ENCODE results near the gene PDE2A. TPM values are rescaled to one million over a fixed set of nuclear protein-coding genes. Genes with fewer than 3 reads are reported as not detected.

The PDE2A gene
- total and polyA plus RNA-seq, 9 donors: 8.3 to 44.0 (median 12.8) TPM

DNA sequence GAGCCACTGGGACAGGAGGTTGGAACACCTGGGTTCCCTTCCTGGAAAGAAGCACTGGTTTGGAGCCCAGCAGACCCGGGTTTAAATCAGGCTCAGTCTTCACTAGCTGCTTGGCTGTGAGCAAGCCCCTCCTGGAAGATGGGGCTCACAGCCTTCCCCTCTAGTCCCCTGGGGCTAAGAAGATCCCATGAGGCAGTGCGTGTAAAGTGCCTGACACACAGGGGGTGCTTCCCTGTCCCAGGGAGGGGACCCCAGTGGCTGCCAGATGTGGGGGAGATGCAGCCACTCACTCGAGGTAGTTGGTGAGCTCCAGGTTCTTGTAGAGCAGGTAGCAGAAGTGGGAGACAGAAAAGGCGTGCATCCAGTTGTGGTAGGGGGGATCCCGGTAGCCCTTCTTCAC lies 93.2 kb downstream of the PDE2A start:
- TF ChIP-seq CTCF (IDR thresholded peaks at IDR 0.05) (no peak), POLR2A (IDR thresholded peaks at IDR 0.05) (no peak), EP300 (IDR thresholded peaks at IDR 0.05) (no peak)
- intact Hi-C loops (cut with DNase I): loop anchor here in 1 of 4 donors (10.0 kb wide), 1 partner anchor 96 kb away; no protein-coding TSS in a partner anchor
- H3K27me3 ChIP-seq: no peaks in the 10 kb centered on the region
- no peaks in the 10 kb centered on the region for H3K4me1 ChIP-seq (ENCODE audit: insufficient read depth)
- no peak overlapping the region for H3K4me3 ChIP-seq
- H3K27ac ChIP-seq: no peak overlapping the region
- H3K36me3 ChIP-seq: no peaks in the 10 kb centered on the region
- WGBS, 3 donors: 60 to 70% (median 69%) methylated on average over 5 of the region's 5 CpGs
- DNase-seq: peak in 1 of 5 donors; percentile 24
- H3K9me3 ChIP-seq: no peaks in the 10 kb centered on the region

GRCh38 chr11:72580642-72580950 lies 93.6 kb downstream of the PDE2A start:
- no peak overlapping the region for H3K27ac ChIP-seq
- H3K9me3 ChIP-seq: no peaks in the 10 kb centered on the region
- DNase-seq: peak in 1 of 5 donors; percentile 7
- H3K27me3 ChIP-seq: no peaks in the 10 kb centered on the region
- WGBS, 3 donors: 58 to 74% (median 68%) methylated on average over 3 of the region's 3 CpGs
- H3K4me1 ChIP-seq (ENCODE audit: insufficient read depth): no peaks in the 10 kb centered on the region
- intact Hi-C loops (cut with DNase I): loop anchor here in 1 of 4 donors (10.0 kb wide), 1 partner anchor 96 kb away; no protein-coding TSS in a partner anchor
- H3K4me3 ChIP-seq: no peak overlapping the region
- H3K36me3 ChIP-seq: no peaks in the 10 kb centered on the region
- TF ChIP-seq EP300 (IDR thresholded peaks at IDR 0.05) (no peak), POLR2A (IDR thresholded peaks at IDR 0.05) (no peak), CTCF (IDR thresholded peaks at IDR 0.05) (no peak)

GRCh38 chr11:72579816-72580641 lies 94.2 kb downstream of the PDE2A start:
- Histone ChIP-seq H3K9me3 (no peaks in the 10 kb centered on the region), H3K27ac (no peak overlapping the region), H3K36me3 (no peaks in the 10 kb centered on the region), H3K4me1 (ENCODE audit: insufficient read depth) (no peaks in the 10 kb centered on the region), H3K4me3 (no peak overlapping the region), H3K27me3 (no peaks in the 10 kb centered on the region)
- TF ChIP-seq POLR2A (IDR thresholded peaks at IDR 0.05): no peak
- no peak for TF ChIP-seq CTCF (IDR thresholded peaks at IDR 0.05)
- no peak for TF ChIP-seq EP300 (IDR thresholded peaks at IDR 0.05)
- DNase-seq: peak in 1 of 5 donors; percentile 8
- WGBS, 3 donors: 62 to 72% (median 72%) methylated on average over 10 of the region's 10 CpGs
- intact Hi-C loops (cut with DNase I): loop anchor here in 2 of 4 donors (10.0 kb wide), 2 partner anchors 95 to 105 kb away; no protein-coding TSS in a partner anchor

DNA sequence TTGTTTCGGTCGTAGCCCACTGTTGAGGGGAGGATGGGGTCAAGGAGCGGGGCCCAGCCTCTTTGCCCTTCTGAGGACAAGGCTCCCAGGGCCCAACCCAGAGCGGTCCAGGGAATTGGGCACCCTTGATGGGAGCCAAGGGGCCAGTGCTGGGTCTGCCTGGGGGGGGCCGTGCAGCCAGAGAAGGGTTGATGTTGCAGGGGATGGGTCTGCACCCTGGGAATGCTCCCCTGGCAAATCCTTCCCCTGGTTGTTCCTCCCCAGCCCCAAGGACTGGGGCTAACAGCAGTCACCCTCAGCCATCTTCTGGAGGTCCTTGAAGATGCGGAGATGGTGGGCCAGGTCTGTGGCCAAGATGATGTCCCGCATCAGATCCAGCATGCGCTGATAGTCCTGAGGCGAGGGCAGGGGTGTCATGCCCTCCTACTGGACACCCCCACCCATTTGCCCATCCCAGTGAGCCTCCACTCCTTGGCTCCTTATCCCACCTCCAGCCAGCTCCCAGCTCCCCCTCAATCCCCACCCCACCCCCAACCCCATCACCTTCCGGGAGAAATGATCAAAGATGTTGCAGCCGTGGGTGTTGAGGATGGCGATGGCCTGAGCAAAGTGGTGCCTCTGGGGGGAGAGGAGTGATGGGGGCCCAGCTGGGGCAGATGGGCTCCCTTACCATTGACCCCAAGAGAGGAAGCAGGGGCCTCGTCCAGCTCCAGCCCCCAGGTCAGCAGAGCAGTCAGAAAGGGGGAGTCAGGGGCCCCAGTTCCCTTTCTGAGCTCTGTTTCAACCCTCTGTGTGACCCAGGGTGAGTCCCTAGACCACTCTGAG lies 95.0 kb downstream of the PDE2A start:
- TF ChIP-seq CTCF (IDR thresholded peaks at IDR 0.05) (no peak), POLR2A (IDR thresholded peaks at IDR 0.05) (no peak), EP300 (IDR thresholded peaks at IDR 0.05) (no peak)
- no peaks in the 10 kb centered on the region for H3K36me3 ChIP-seq
- H3K4me1 ChIP-seq (ENCODE audit: insufficient read depth): no peaks in the 10 kb centered on the region
- H3K27me3 ChIP-seq: no peaks in the 10 kb centered on the region
- 80 to 85% (median 83%) methylated on average over 13 of the region's 13 CpGs for WGBS, 3 donors
- H3K27ac ChIP-seq: no peak overlapping the region
- intact Hi-C loops (cut with DNase I): loop anchor here in 1 of 4 donors (10.0 kb wide), 1 partner anchor 104 kb away; no protein-coding TSS in a partner anchor
- no peak overlapping the region for H3K4me3 ChIP-seq
- H3K9me3 ChIP-seq: no peaks in the 10 kb centered on the region
- DNase-seq: peak in 1 of 5 donors; percentile 14
